Measurements from ENCODE around the gene CADM1.

DNA sequence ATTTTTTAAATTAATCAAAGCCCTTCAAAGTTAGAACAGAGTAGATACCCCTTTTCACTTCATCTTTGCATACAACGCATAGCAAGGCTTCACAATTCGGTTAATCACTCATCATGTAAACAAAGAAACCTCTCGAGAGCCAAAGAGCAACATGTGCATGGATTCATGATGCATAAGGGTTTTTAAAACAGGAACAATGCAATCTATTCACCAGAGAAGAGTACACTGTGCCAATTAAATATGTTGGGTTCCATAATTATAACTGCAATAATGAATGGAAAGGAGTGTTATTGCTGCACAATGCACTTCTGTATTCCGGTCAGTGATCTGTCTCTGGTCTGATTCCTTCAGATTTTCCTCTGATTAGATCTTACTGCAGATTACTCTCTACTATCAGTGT is 45.3 kb downstream of the CADM1 start:
- TF ChIP-seq, protein P1, sequence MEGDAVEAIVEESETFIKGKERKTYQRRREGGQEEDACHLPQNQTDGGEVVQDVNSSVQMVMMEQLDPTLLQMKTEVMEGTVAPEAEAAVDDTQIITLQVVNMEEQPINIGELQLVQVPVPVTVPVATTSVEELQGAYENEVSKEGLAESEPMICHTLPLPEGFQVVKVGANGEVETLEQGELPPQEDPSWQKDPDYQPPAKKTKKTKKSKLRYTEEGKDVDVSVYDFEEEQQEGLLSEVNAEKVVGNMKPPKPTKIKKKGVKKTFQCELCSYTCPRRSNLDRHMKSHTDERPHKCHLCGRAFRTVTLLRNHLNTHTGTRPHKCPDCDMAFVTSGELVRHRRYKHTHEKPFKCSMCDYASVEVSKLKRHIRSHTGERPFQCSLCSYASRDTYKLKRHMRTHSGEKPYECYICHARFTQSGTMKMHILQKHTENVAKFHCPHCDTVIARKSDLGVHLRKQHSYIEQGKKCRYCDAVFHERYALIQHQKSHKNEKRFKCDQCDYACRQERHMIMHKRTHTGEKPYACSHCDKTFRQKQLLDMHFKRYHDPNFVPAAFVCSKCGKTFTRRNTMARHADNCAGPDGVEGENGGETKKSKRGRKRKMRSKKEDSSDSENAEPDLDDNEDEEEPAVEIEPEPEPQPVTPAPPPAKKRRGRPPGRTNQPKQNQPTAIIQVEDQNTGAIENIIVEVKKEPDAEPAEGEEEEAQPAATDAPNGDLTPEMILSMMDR (IDR thresholded peaks at IDR 0.05) = no peak
- TF ChIP-seq POLR2A (IDR thresholded peaks at IDR 0.05) = no peak
- no peak for TF ChIP-seq POLR2AphosphoS5 (IDR thresholded peaks at IDR 0.05)
